Ramos (cell line): ENCODE measurements around the gene PDZK1.
"Not testable (repeated sequence)": the region's sequence is repeated elsewhere in the genome, so short reads cannot be mapped to it uniquely, and the experiment has no call there.

Source experiments
- in situ Hi-C: fragments of 300-500 bp; cut with MboI; formaldehyde crosslinking; loops from one replicate; pipeline ENCODE4 v1.14.3; 2022; ENCODE audit warnings: low sequenced_read_pairs; ENCODE audit not compliant: unreplicated experiment

Gene PDZK1

DNA sequence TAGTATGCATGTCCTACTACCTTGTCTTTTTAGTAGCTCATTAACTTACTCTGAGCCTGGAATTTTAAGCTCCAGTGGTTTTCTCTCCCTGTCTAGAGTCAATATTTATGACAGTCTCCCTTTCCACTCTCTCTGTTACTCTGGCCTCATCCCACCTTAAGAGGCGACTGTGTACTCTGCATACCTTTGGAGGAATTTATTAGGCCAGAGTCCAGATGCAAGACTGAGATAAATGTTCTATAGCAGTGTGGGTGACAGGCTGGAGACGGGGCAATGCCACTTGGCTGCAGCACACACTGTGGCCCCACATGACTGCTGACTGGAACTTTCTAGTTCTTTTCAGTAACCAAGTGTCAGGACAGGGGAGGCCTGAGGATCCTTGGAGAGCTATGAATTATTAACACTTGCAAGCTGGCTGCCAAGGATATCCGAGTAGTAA, 4.1 kb upstream of the PDZK1 start:
- in situ Hi-C loops: no loop called here

- in situ Hi-C loops: no loop called here
These were observed 3.3 kb upstream of the PDZK1 start for GRCh38 chr1:145710291-145711027.

DNA sequence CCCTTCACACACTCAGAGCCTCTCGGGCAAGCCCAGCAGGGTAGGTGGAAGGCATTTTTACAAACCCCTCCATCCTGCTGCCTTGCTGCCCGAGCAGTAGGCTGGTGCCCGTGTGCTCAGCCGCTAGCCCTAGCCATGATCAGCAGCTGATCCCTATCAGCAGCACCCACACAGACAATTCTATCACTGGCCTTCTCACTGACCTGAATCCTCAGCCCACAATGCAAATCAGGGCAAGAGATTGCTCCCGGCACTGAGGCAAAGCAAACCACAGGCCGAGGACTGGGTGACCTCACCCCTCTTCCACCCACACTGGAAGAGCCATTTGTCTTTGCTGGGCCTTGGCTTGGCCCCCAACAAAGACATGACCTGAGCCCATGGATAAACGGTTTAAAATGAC, 895 bp upstream of the PDZK1 start:
- in situ Hi-C loops: no loop called here

DNA sequence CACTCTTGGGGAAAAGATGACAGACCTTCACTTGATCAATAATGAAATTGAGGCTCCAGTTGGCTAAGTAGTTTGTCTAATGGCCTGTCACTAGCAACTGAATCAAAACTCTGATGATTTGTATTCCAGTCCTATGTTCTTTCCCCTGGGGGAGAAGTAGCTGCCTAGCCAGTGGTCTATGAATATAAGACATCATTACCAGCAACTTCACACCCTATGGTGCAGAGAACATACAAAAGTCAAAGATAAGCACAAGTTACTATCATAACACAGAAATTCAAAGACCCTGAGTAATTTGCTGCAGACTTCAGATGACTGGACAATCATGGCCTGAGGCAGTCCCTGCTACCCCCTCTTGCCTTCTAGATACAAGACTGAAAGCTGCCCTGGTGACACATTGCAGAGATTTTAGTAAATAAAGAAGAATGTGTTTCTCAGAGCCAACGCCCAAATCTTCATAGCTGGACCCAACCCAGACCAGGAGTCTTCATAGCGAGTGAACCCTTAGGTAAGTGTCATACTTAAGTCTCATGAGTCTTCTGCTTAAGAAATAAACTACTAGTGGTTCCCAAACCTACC, 993 bp downstream of the PDZK1 start:
- in situ Hi-C loops: no loop called here

- in situ Hi-C loops: no loop called here
These were observed 1.5 kb downstream of the PDZK1 start for GRCh38 chr1:145705622-145706021.

DNA sequence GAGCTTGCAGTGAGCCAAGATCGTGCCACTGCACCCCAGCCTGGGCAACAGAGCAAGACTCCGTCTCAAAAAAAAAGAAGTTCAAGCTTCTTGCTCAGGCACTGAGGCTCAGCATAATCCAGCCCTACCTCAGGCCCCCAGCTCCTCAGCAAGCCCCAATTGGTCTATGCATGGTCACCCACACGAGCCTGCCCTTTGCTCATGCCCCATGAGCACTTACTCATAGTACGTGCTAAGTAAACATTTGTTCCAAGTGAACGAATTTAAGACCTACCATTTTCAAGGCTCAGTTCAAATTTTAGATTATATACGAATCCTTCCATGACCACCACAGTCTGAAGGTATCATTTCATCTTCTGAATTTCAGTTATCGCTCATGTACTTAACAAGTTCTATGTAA, 4.3 kb downstream of the PDZK1 start:
- in situ Hi-C loops: no loop called here

GRCh38 chr1:145702052-145702451, 5.1 kb downstream of the PDZK1 start:
- in situ Hi-C loops: no loop called here

GRCh38 chr1:145701306-145701862, 5.8 kb downstream of the PDZK1 start:
- in situ Hi-C loops: no loop called here

DNA sequence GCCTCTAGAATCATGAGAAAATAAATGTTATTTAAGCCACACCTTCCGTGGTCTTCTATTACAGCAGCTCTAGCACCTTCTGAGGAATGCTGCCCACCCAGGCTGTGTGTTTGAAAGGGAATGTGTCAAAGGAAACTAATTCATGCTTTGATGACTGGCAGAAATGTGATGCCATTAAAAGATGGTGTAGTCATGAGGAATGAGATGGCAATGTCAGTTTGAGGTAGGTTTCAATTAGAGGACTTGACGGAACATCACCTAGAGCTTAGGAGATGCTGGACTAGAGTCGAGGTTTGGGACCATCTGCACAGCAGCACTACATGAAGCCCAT, 10.6 kb downstream of the PDZK1 start:
- in situ Hi-C loops: no loop called here

GRCh38 chr1:145695821-145696629, 11.1 kb downstream of the PDZK1 start:
- in situ Hi-C loops: no loop called here

DNA sequence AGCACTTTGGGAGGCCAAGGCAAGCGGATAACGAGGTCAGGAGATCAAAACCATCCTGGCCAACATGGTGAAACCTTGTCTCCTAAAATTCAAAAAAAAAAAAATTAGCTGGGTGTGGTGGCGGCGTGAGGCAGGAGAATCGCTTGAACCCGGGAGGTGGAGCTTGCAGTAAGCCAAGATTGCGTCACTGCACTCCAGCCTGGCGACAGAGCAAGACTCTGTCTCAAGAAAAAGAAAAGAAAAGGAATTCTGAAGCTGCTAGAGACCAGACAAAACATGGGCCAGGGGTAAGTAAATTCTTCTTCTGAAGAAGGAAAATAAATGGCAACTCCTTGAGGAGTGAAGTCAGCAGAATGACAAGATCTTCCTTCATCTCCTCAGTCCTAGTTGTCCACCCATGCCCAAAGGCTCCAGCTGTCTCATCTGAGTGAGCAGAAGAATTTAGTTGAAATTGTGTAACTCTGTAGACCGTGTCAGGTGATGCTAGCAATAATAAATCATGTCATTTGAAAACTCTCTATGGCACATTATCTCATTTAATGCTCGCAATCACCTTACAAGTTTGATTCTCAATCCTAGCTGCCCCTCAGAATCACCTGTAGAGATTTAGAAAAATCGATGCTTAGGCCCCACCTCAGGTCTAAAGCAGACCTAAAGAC, 14.3 kb downstream of the PDZK1 start:
- in situ Hi-C loops: no loop called here

- in situ Hi-C loops: no loop called here
These were observed 16.3 kb downstream of the PDZK1 start for GRCh38 chr1:145690587-145691558.

GRCh38 chr1:145689922-145690321, 17.2 kb downstream of the PDZK1 start:
- in situ Hi-C loops: no loop called here

- in situ Hi-C loops: no loop called here
These were observed 18.2 kb downstream of the PDZK1 start for GRCh38 chr1:145688924-145689323.

DNA sequence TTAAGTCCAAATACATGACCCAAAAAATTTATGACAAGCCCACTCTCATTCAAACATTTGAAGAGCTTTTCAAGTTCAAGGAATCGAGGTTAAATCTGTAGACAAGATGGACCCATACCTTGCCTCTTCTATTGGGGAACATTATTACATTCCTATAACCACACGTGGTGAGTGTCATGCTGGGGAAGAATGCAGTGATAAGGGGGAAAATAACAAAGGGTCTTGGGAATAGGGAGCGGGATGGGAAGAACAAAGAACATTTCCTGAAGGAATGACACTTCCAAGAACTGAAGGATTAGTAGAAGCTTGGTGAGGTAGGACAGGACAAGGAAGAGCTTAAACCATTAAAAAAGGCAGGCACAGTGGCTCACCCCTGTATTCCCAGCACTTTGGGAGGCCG, 18.8 kb downstream of the PDZK1 start:
- in situ Hi-C loops: no loop called here

GRCh38 chr1:145686078-145686477, 21.1 kb downstream of the PDZK1 start:
- in situ Hi-C loops: not testable (repeated sequence)

DNA sequence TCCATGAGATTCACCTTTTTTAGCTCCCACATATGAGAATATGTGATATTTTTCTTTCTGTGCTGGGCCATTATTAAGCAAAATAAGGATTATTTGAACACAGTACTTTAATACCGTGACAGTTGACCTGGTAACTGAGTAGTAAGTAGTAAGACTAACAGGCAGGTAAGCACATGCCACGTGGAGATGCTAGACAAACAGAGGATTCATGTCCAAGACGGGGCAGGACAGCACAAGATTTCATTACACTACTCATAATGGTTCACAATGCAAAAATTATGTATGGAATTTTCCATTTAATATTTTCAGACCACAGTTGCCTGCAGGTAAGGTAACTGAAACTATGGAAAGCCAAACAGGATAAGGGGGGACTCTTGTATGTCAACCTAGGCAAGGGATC, 22.3 kb downstream of the PDZK1 start:
- in situ Hi-C loops: not testable (repeated sequence)

DNA sequence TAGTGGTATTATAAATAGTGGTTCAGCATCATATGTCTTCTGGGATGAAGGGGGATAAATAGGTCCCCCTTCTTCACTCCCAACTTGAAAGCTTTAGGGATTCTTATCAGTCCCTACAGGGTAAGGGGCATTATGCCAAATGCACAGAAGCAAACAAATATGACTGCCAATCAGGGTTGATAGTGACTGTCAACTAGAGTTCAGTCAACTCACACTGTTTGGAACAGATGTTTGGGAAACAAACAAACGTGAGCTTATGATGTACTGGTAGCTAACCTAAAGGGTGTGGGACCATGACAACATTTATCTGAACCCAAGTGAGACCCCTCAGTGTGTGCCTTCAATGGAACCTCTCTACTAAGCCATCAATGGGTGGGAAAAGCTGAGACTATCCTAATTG, 34.0 kb downstream of the PDZK1 start:
- in situ Hi-C loops: not testable (repeated sequence)

DNA sequence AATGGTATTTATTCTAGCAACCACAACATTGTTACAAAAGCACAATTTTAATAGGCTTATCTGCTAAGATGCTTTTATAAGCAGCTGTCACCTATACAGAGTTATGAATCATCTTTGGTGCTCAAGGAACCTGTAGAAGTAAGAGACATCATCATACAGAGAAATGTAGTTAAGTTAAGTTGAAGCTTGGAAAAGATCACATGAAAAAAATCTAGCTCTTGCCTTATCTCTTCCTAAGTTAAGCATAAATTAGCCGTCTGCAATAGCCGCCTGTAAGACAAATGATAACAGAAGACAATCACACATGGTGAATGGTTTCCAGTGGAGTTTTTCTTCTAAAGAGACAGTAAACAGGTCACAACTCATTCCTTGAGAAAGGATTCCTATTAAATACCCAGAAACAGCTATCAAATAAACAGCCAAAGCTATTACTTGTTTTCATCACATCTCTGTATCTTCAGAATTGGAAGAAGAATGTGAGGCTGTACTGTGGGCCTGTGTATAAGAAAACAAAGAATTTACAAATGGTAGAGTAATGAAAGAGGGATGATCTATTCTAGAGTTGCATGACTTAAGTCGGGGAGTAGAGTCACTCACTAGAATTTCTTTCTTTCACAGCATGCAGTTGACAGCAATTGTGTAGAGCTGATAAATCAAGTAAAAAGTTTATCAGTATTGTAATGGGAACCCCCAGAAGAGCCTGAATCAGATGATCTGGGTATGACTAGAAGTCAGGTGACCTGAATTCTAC, 36.0 kb downstream of the PDZK1 start:
- in situ Hi-C loops: not testable (repeated sequence)
